Transverse colon (tissue), 4 donors: Measurements from ENCODE around the gene CYSTM1. TPM values are rescaled to one million over a fixed set of nuclear protein-coding genes. Genes with fewer than 3 reads are reported as not detected.

Experiments
- DNase-seq: peaks from one replicate; pipeline ENCODE4 v3.0.0-alpha.2; 2019
- H3K27ac ChIP-seq, 4 donors: fragments of 200-600 bp; sonication (generic); 2 replicates each; pipeline ENCODE4 v1.5.1; 2016 to 2018; ENCODE audit warnings: inconsistent platforms in 4 of 4
- H3K27me3 ChIP-seq: fragments of 200-600 bp; sonication (generic); 2 replicates; pipeline ENCODE4 v1.5.1; 2017; ENCODE audit warnings: inconsistent platforms
- H3K36me3 ChIP-seq, 4 donors: fragments of 200-600 bp; sonication (generic); 2 replicates each; pipeline ENCODE4 v1.5.1; 2017 to 2019; ENCODE audit warnings: inconsistent platforms in 4 of 4
- H3K4me1 ChIP-seq, 4 donors: fragments of 200-600 bp; sonication (generic); 2 replicates each; pipeline ENCODE4 v1.5.1; 2017 to 2020; ENCODE audit warnings: inconsistent platforms in 4 of 4
- H3K4me3 ChIP-seq, 4 donors: fragments of 200-600 bp; sonication (generic); 1 replicate in 1 of 4; 2 replicates in 3 of 4; pipeline versions ENCODE4 v1.5.1 to v1.6.1; 2017 to 2019; ENCODE audit warnings: inconsistent platforms in 4 of 4
- H3K9me3 ChIP-seq, 2 donors: fragments of 200-600 bp; sonication (generic); 2 replicates each; pipeline ENCODE4 v1.5.1; 2017 to 2019; ENCODE audit warnings: inconsistent platforms in 2 of 2
- CTCF ChIP-seq, 5 experiments: fragments of 200-600 bp in 3 of 5; fragments of 450-650 bp in 2 of 5; sonication (generic) in 3 of 5; IDR thresholded peaks; 1 replicate in 2 of 5; 2 replicates in 3 of 5; pipeline ENCODE4 v1.5.1; 2016 to 2017; ENCODE audit warnings: antibody characterized with exemption in 5 of 5, inconsistent platforms in 3 of 5, mild to moderate bottlenecking in 2 of 5, moderate library complexity in 1 of 5
- EP300 ChIP-seq: sonication (generic); formaldehyde crosslinking; IDR thresholded peaks from one replicate; pipeline ENCODE4 v1.6.1; 2017; ENCODE audit warnings: antibody characterized with exemption, low read depth
- POLR2A ChIP-seq: fragments of 450-650 bp; IDR thresholded peaks from one replicate; pipeline ENCODE4 v1.6.1; 2016; ENCODE audit warnings: antibody characterized with exemption, mild to moderate bottlenecking, moderate library complexity
- POLR2AphosphoS5 ChIP-seq, 3 donors: sonication (generic); formaldehyde crosslinking; IDR thresholded peaks; one replicate each; pipeline ENCODE4 v1.6.1; 2016; ENCODE audit warnings: antibody characterized with exemption in 3 of 3
- WGBS, 2 donors: methylation state at CpG; one replicate each; pipeline ENCODE4 v1.1.5; 2018; ENCODE audit warnings: low coverage in 1 of 2; 5-methylcytosine and 5-hydroxymethylcytosine counted together
- in situ Hi-C, 4 donors: fragments of 200-750 bp; cut with MboI; loops; one replicate each; pipeline versions ENCODE4 v1.15.0 to v1.15.1; 2017; ENCODE audit warnings: low sequenced_read_pairs in 3 of 4, low pct_ligation_motif_present in 1 of 4, low pct_unique_long_range_greater_than_20kb in 1 of 4
- intact Hi-C: fragments of 100-400 bp; cut with DNase I; formaldehyde crosslinking; loops from one replicate; pipeline ENCODE4 v1.15.1; 2023; ENCODE audit warnings: low total_unique reads
- total RNA-seq, 4 donors: library from RNA; depleted of rRNA; stranded (reverse); fragments of >200 nt; gene quantifications; one replicate each; pipeline ENCODE4 v1.1.0, GENCODE V29; 2016

The CYSTM1 gene
- total RNA-seq, 4 donors from 2014 or later, result 32.8 to 264 (median 107) TPM

GRCh38 chr5:140227046-140227445 is 52.1 kb downstream of the CYSTM1 start:
- peaks cover 16 to 44% (median 24%) of the 10 kb centered on the region in 4 donors for H3K4me1 ChIP-seq
- TF ChIP-seq CTCF (IDR thresholded peaks at IDR 0.05) (no peak), POLR2A (no peak), EP300 (no peak), POLR2AphosphoS5 (IDR thresholded peaks at IDR 0.05) (no peak)
- no peak overlapping the region for H3K4me3 ChIP-seq
- no peaks in the 10 kb centered on the region for H3K27me3 ChIP-seq
- in situ Hi-C loops (loop anchor here in 1 of 4 donors (25.0 kb wide), 1 partner anchor 485 kb away; the partner anchor contains the start of gene ZMAT2), intact Hi-C loops (no loop called here)
- WGBS, 2 donors, result 100% methylated on average over 2 of the region's 2 CpGs; no CpG with 5 or more reads in 1 of the 2 donors
- H3K36me3 ChIP-seq, result no peaks in the 10 kb centered on the region
- no peaks in the 10 kb centered on the region for H3K9me3 ChIP-seq
- peak overlapping the region; percentile 74 to 82 (median 76) for H3K27ac ChIP-seq
- no peak for DNase-seq

GRCh38 chr5:140228364-140228837 is 53.4 kb downstream of the CYSTM1 start:
- H3K27me3 ChIP-seq, result no peaks in the 10 kb centered on the region
- peak; percentile 82 for DNase-seq
- 53 to 62% methylated on average over 3 to 7 of the region's 7 CpGs for WGBS, 2 donors
- intact Hi-C loops, result no loop called here
- no peaks in the 10 kb centered on the region for H3K9me3 ChIP-seq
- peaks cover 8 to 30% (median 11%) of the 10 kb centered on the region in 4 donors for H3K4me1 ChIP-seq
- TF ChIP-seq CTCF (IDR thresholded peaks at IDR 0.05) (no peak), POLR2A (peak; percentile 71), POLR2AphosphoS5 (IDR thresholded peaks at IDR 0.05) (peak; percentile 19 to 81 (median 57))
- peak overlapping the region in 1 of 4 donors; percentile 5 for H3K4me3 ChIP-seq
- in situ Hi-C loops, result loop anchor here in 1 of 4 donors (25.0 kb wide), 1 partner anchor 484 kb away; the partner anchor contains the start of gene ZMAT2
- H3K27ac ChIP-seq, result peak overlapping the region; percentile 74 to 82 (median 76)
- no peaks in the 10 kb centered on the region for H3K36me3 ChIP-seq

GRCh38 chr5:140230373-140230772 is 55.4 kb downstream of the CYSTM1 start:
- TF ChIP-seq POLR2AphosphoS5 (IDR thresholded peaks at IDR 0.05), result no peak
- no peak for TF ChIP-seq CTCF (IDR thresholded peaks at IDR 0.05)
- TF ChIP-seq POLR2A, result no peak
- no peak for TF ChIP-seq EP300
- in situ Hi-C loops (loop anchor here in 1 of 4 donors (25.0 kb wide), 1 partner anchor 482 kb away; the partner anchor contains the start of gene ZMAT2), intact Hi-C loops (no loop called here)
- Histone ChIP-seq H3K27ac (no peak overlapping the region), H3K4me3 (no peak overlapping the region), H3K27me3 (no peaks in the 10 kb centered on the region), H3K36me3 (no peaks in the 10 kb centered on the region), H3K9me3 (no peaks in the 10 kb centered on the region), H3K4me1 (peaks cover 5 to 27% (median 8%) of the 10 kb centered on the region in 4 donors)
- DNase-seq, result no peak
- 100% methylated on average over 1 of the region's 1 CpG; no CpG with 5 or more reads in 1 of the 2 donors for WGBS, 2 donors

- Histone ChIP-seq H3K4me1 (peaks cover 0 to 26% (median 9%) of the 10 kb centered on the region in 4 donors), H3K27me3 (no peaks in the 10 kb centered on the region), H3K4me3 (no peak overlapping the region), H3K36me3 (no peaks in the 10 kb centered on the region), H3K9me3 (no peaks in the 10 kb centered on the region), H3K27ac (no peak overlapping the region)
- DNase-seq, result no peak
- TF ChIP-seq POLR2AphosphoS5 (IDR thresholded peaks at IDR 0.05), result no peak
- TF ChIP-seq EP300, result no peak
- TF ChIP-seq CTCF (IDR thresholded peaks at IDR 0.05), result no peak
- TF ChIP-seq POLR2A, result no peak
- in situ Hi-C loops (loop anchor here in 1 of 4 donors (25.0 kb wide), 1 partner anchor 480 kb away; the partner anchor contains the start of gene ZMAT2), intact Hi-C loops (no loop called here)
- 88 to 100% methylated on average over 1 of the region's 1 CpG for WGBS, 2 donors
Observed at GRCh38 chr5:140232731-140233130, 57.7 kb downstream of the CYSTM1 start.
